NCI-H1694 (cell line): ENCODE measurements around the gene ZNF93.
"Not testable (repeated sequence)": the region's sequence is repeated elsewhere in the genome, so short reads cannot be mapped to it uniquely, and the experiment has no call there.

Source experiments
- DNase-seq: peaks from one replicate; lab custom pipeline; 2025; lab: John Stamatoyannopoulos, UW

Gene ZNF93

GRCh38 chr19:19938449-19938848 lies 37.7 kb downstream of the ZNF93 start:
- DNase-seq = no peak

GRCh38 chr19:19943848-19944582 lies 43.3 kb downstream of the ZNF93 start:
- no peak for DNase-seq

- no peak for DNase-seq
Measured at GRCh38 chr19:19944583-19944880, 43.8 kb downstream of the ZNF93 start.

GRCh38 chr19:19946226-19946625 lies 45.5 kb downstream of the ZNF93 start:
- DNase-seq = no peak

- no peak for DNase-seq
Measured at GRCh38 chr19:19948800-19949199, 48.1 kb downstream of the ZNF93 start.

GRCh38 chr19:19955208-19955607 lies 54.5 kb downstream of the ZNF93 start:
- no peak for DNase-seq

GRCh38 chr19:19956434-19957075 lies 55.8 kb downstream of the ZNF93 start:
- no peak for DNase-seq

- DNase-seq = not testable (repeated sequence)
Measured at GRCh38 chr19:19957766-19958165, 57.0 kb downstream of the ZNF93 start.

- peak; percentile 25 for DNase-seq
Measured at GRCh38 chr19:19959151-19959799, 58.5 kb downstream of the ZNF93 start.

GRCh38 chr19:19964416-19964815 lies 63.7 kb downstream of the ZNF93 start:
- DNase-seq = no peak

GRCh38 chr19:19966126-19966525 lies 65.4 kb downstream of the ZNF93 start:
- DNase-seq = not testable (repeated sequence)

- DNase-seq = no peak
Measured at GRCh38 chr19:19966862-19967261, 66.1 kb downstream of the ZNF93 start.
